Activated CD8-positive, alpha-beta memory T cell treated with anti-CD3 and anti-CD28 coated beads, Interleukin-2, amount 10 ng/mL, durations not matched to agents 7 days and 5 days (primary cell): ENCODE data around the gene LHX2. TPM values are rescaled to one million over a fixed set of nuclear protein-coding genes. Genes with fewer than 3 reads are reported as not detected.

ENCODE experiments used
- ATAC-seq: fragments of 150-1000 bp; cut with Tn5 transposase; one replicate; pipeline ENCODE4 v1.10.0; 2021; ENCODE audit warnings: moderate library complexity
- CTCF ChIA-PET: fragments of 350-600 bp; sonication (Branson Sonifier 250); formaldehyde crosslinking; loops from one replicate; lab custom pipeline; 2021; ENCODE audit warnings: antibody characterized with exemption; lab: Charles Lee
- DNase-seq: peaks from one replicate; pipeline ENCODE4 v3.0.0-alpha.2; 2020
- H3K27ac Mint-ChIP-seq: one replicate; pipeline ENCODE4 v1.8.0; 2021; ENCODE audit warnings: mild to moderate bottlenecking, mixed read lengths
- H3K27me3 Mint-ChIP-seq: one replicate; pipeline ENCODE4 v1.8.0; 2021; ENCODE audit warnings: mixed read lengths
- H3K36me3 Mint-ChIP-seq: one replicate; pipeline ENCODE4 v1.8.0; 2021; ENCODE audit warnings: mild to moderate bottlenecking, mixed read lengths
- H3K4me1 Mint-ChIP-seq: one replicate; pipeline ENCODE4 v1.8.0; 2021; ENCODE audit warnings: mixed read lengths
- H3K4me3 Mint-ChIP-seq: one replicate; pipeline ENCODE4 v1.8.0; 2021; ENCODE audit warnings: mild to moderate bottlenecking, moderate library complexity, mixed read lengths
- H3K9me3 Mint-ChIP-seq: one replicate; pipeline ENCODE4 v1.8.0; 2022; ENCODE audit warnings: low read depth, mixed read lengths
- total RNA-seq, 2 experiments: library from RNA; stranded (reverse); gene quantifications; one replicate each; pipeline ENCODE4 v1.2.3, GENCODE V29; 2021

LHX2 gene
- total RNA-seq, 2 experiments from 2014 or later = not detected

DNA sequence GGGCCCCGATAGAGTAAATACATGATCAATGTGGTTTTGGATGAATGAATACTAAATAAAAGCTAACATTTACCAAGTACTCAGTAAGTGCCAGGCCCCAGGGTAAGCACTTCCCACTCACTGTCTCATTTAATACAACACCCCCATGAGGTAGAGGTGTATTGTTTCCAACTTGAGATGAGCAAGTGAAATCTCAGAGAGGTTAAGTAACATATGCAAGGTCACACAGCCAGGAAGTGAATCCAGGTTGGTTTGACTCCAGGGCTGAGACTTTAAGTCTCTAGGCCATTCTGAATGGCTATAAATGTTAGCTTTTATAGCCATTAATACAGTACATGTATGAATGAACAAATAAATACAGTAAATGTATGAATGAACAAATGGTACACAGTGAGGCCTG, 39.4 kb downstream of the LHX2 start:
- CTCF ChIA-PET = interaction anchor here (1.2 to 3.9 kb wide), 2 partner anchors 10 to 30 kb away, joined by 3 to 17 read pairs; no protein-coding TSS in a partner anchor
- H3K4me3 Mint-ChIP-seq = no peak overlapping the region
- H3K9me3 Mint-ChIP-seq = peaks cover 6% of the 10 kb centered on the region
- peaks cover 5% of the 10 kb centered on the region for H3K4me1 Mint-ChIP-seq
- H3K27ac Mint-ChIP-seq = no peak overlapping the region
- peaks cover 66% of the 10 kb centered on the region for H3K27me3 Mint-ChIP-seq
- DNase-seq (no peak), ATAC-seq (no peak)
- no peaks in the 10 kb centered on the region for H3K36me3 Mint-ChIP-seq

- H3K27me3 Mint-ChIP-seq = peaks cover 61% of the 10 kb centered on the region
- no peak overlapping the region for H3K27ac Mint-ChIP-seq
- H3K4me1 Mint-ChIP-seq = peaks cover 5% of the 10 kb centered on the region
- CTCF ChIA-PET = interaction anchor here (3.9 kb wide), 1 partner anchor 12 kb away, joined by 17 read pairs; no protein-coding TSS in a partner anchor
- DNase-seq (no peak), ATAC-seq (no peak)
- H3K36me3 Mint-ChIP-seq = no peaks in the 10 kb centered on the region
- no peak overlapping the region for H3K4me3 Mint-ChIP-seq
- H3K9me3 Mint-ChIP-seq = peaks cover 6% of the 10 kb centered on the region
These were observed 40.8 kb downstream of the LHX2 start for GRCh38 chr9:124052401-124052800.

DNA sequence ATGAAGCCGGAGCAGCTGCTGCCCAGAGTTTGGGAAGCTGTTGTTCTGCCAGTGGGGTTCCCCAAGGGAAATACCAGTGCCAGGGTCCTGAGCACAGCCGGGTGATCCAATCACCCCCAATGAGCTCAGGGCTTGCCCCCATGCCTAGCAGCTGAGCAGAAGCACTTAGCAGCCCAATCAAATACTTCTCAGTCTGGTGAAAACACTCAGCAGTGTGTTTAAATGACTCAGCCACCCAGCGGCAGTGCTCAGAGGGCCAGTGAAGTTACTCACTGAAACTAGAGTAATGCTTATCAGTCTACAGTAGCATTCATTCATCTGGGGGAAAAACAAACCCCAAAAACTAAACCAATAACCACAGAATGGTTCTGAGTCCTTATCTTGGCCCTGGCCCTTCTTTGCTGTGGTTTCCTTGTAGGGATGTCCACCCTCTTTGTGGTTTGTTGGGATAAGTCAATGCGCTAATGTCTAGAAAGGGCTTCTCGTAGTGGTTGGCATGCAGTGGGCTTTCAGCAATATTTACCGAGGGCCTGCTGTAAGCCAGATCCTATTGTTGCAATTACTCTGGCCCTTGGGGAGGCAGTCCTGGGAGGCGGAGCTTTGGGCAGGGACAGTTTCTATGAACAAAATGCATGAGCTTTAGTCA, 43.1 kb downstream of the LHX2 start:
- no peak overlapping the region for H3K4me3 Mint-ChIP-seq
- CTCF ChIA-PET = interaction anchor here (1.5 kb wide), 1 partner anchor 14 kb away, joined by 7 read pairs; no protein-coding TSS in a partner anchor
- peak; percentile 67 for DNase-seq

GRCh38 chr9:124060844-124061605, 49.5 kb downstream of the LHX2 start:
- H3K9me3 Mint-ChIP-seq = no peaks in the 10 kb centered on the region
- ATAC-seq (no peak), DNase-seq (no peak)
- CTCF ChIA-PET = no interaction called here
- no peaks in the 10 kb centered on the region for H3K36me3 Mint-ChIP-seq
- no peak overlapping the region for H3K4me3 Mint-ChIP-seq
- no peaks in the 10 kb centered on the region for H3K4me1 Mint-ChIP-seq
- no peak overlapping the region for H3K27ac Mint-ChIP-seq
- peaks cover 42% of the 10 kb centered on the region for H3K27me3 Mint-ChIP-seq

More for the DNA sequence above, 43.1 kb downstream of the LHX2 start:
- ATAC-seq = peak; percentile 87
- Mint-ChIP-seq H3K27ac (peak overlapping the region; percentile 1), H3K9me3 (peaks cover 6% of the 10 kb centered on the region), H3K36me3 (no peaks in the 10 kb centered on the region), H3K27me3 (peaks cover 64% of the 10 kb centered on the region), H3K4me1 (peaks cover 5% of the 10 kb centered on the region)

DNA sequence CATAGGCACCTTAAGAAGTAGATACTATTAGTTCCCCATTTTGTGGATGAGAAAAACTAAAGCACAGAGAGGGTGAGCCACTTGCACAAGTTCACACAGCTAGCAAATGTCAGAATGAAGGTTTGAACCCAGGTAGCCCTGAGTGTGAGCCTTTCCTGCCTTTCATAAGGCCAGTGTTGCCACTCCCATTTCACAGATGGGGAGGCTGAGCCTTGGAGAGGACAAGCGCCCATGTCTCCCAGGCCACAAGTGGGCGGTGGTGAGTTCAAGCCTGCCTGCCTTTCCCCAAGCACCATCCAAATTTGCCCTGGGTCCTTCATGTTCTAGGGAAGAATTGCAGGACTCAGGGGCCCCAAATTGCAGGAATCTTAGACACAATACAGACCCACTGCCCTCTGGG, 50.6 kb downstream of the LHX2 start:
- DNase-seq (no peak), ATAC-seq (no peak)
- no peak overlapping the region for H3K4me3 Mint-ChIP-seq
- CTCF ChIA-PET = no interaction called here
- no peaks in the 10 kb centered on the region for H3K9me3 Mint-ChIP-seq
- no peaks in the 10 kb centered on the region for H3K4me1 Mint-ChIP-seq
- H3K27ac Mint-ChIP-seq = no peak overlapping the region
- H3K27me3 Mint-ChIP-seq = peaks cover 33% of the 10 kb centered on the region
- no peaks in the 10 kb centered on the region for H3K36me3 Mint-ChIP-seq

- ATAC-seq (no peak), DNase-seq (no peak)
- H3K36me3 Mint-ChIP-seq = no peaks in the 10 kb centered on the region
- CTCF ChIA-PET = no interaction called here
- no peaks in the 10 kb centered on the region for H3K9me3 Mint-ChIP-seq
- H3K4me1 Mint-ChIP-seq = no peaks in the 10 kb centered on the region
- H3K27me3 Mint-ChIP-seq = peaks cover 5% of the 10 kb centered on the region
- H3K27ac Mint-ChIP-seq = no peak overlapping the region
- no peak overlapping the region for H3K4me3 Mint-ChIP-seq
These were observed 55.4 kb downstream of the LHX2 start for GRCh38 chr9:124066783-124067577.

DNA sequence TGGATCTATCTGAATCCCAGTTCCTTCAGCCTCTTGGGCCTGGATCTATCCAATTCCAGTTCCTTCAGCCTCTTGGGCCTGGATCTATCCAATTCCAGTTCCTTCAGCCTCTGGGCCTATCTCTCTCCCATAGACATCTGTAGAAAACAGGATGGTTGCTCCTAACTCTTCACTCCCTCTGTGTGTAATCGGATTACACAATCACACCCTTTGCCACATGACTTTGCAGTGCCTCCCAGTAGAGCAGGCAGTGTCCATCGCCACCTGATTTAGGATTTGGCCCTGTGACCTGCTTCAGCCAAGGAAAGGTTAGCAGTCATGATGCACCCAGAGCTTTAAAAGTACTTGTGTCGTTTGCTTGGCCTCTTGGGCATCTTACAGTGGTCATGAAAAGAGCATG, 56.7 kb downstream of the LHX2 start:
- Mint-ChIP-seq H3K9me3 (no peaks in the 10 kb centered on the region), H3K27ac (no peak overlapping the region), H3K27me3 (peaks cover 14% of the 10 kb centered on the region), H3K36me3 (no peaks in the 10 kb centered on the region), H3K4me3 (no peak overlapping the region), H3K4me1 (no peaks in the 10 kb centered on the region)
- no peak for ATAC-seq
- DNase-seq = no peak
- CTCF ChIA-PET = no interaction called here

DNA sequence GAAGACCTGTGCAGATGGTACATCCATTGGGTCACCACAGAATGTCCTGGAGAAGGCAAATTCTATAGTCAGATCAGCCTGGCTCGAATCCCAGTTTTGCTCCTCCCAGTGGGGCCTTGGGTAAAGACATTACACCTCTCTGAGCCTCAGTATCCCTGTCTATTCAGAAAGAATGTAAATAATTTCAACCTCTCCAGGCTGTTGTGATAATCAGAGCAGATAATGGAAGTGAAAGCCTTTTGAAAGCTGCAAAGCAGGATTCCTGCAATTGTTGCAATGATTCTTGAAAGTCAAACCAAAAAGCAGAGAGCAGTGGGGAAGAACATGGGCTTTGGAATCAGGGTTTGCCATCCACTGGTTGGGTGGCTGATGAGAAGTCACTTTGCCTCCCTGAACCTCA, 63.2 kb downstream of the LHX2 start:
- Mint-ChIP-seq H3K27me3 (peaks cover 28% of the 10 kb centered on the region), H3K36me3 (no peaks in the 10 kb centered on the region)

DNA sequence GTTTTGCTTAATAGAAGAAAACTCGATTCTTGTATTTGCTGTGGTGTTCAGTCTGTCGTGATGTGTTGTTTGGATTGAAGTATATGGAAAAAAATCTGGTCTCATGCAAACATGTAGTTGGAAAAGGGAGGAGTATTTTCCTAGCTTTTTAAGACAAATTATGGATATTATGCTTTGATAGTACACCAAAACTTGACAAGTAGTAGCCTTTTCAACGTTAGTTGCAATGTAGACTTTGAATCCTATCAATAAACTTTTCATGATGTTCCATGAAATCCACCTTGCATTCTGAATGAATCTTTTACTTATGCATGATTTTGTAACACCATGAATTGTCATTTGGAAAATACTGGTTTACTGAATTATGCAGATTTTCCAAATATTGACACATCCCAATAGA, 64.2 kb downstream of the LHX2 start:
- Mint-ChIP-seq H3K27me3 (peaks cover 28% of the 10 kb centered on the region), H3K9me3 (no peaks in the 10 kb centered on the region), H3K4me3 (no peak overlapping the region), H3K27ac (no peak overlapping the region), H3K36me3 (no peaks in the 10 kb centered on the region), H3K4me1 (no peaks in the 10 kb centered on the region)
- CTCF ChIA-PET = no interaction called here
- DNase-seq (no peak), ATAC-seq (no peak)

More for the DNA sequence above, 63.2 kb downstream of the LHX2 start:
- Mint-ChIP-seq H3K9me3 (no peaks in the 10 kb centered on the region), H3K27ac (no peak overlapping the region), H3K4me1 (no peaks in the 10 kb centered on the region), H3K4me3 (no peak overlapping the region)
- ATAC-seq (no peak), DNase-seq (no peak)
- CTCF ChIA-PET = no interaction called here

DNA sequence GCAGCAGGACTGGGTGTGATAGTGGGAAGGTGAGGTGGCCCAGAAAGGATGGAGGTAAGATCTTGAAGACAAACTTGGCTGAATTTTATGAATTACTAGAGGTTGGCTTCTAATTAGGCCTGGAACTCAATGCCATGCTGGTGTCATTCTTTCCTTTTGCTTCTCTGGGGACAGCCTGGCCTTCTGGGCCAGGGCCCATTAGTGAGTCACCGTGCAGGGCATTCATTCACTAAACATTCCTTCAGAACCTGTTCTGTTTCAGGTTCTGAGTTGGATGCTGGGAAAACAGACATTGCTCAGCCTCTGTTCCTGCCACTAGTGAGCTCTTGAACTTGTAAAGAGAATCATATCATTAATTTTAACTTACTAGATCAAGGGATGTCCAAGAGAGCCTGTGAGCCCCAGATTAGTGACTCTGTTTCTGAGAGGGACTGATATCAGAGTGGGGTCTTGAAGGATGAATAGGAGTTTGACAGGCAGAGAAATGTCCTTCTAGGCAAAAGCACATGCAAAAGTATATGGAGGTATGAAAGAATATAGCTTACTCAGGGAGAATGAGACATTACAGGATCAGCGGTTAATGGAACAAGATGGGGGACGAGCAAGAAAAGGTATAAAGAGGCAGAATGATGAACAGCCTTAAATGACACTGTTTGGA, 66.5 kb downstream of the LHX2 start:
- Mint-ChIP-seq H3K36me3 (no peaks in the 10 kb centered on the region), H3K4me3 (no peak overlapping the region), H3K9me3 (no peaks in the 10 kb centered on the region), H3K27ac (no peak overlapping the region), H3K27me3 (peaks cover 22% of the 10 kb centered on the region), H3K4me1 (no peaks in the 10 kb centered on the region)
- CTCF ChIA-PET = no interaction called here
- DNase-seq (no peak), ATAC-seq (no peak)

DNA sequence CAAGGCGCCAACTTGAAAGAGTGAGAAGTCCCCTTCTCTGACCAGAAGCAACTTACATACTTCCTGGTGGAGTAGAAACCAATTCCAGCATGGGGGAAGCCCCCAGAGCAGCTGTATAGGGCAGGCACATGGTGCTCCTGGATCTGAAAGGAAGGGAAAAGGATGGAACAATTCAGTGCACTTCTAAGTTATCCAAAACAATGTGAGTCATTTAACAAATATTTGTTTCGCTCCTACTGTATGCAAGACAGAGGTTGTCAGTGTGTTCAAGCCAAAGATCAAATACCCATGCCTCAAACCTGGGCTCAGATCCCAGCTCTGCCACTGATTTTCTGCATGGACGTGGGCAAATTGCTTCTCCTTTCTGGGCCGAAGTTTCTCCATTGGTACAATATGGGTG, 67.1 kb downstream of the LHX2 start:
- Mint-ChIP-seq H3K36me3 (no peaks in the 10 kb centered on the region), H3K27me3 (peaks cover 18% of the 10 kb centered on the region), H3K9me3 (no peaks in the 10 kb centered on the region), H3K4me1 (no peaks in the 10 kb centered on the region), H3K27ac (no peak overlapping the region), H3K4me3 (no peak overlapping the region)
- no peak for DNase-seq
- CTCF ChIA-PET = no interaction called here
- ATAC-seq = no peak

GRCh38 chr9:124079176-124079925, 67.8 kb downstream of the LHX2 start:
- CTCF ChIA-PET = no interaction called here
- no peak for DNase-seq

More at GRCh38 chr9:124079176-124079925, 67.8 kb downstream of the LHX2 start:
- Mint-ChIP-seq H3K4me1 (no peaks in the 10 kb centered on the region), H3K36me3 (no peaks in the 10 kb centered on the region), H3K27ac (no peak overlapping the region), H3K9me3 (no peaks in the 10 kb centered on the region), H3K27me3 (peaks cover 17% of the 10 kb centered on the region), H3K4me3 (no peak overlapping the region)
- ATAC-seq = no peak
